ENCODE measurements around the gene ROR1. TPM values are rescaled to one million over a fixed set of nuclear protein-coding genes. Genes with fewer than 3 reads are reported as not detected.

ROR1 gene
- total and polyA plus RNA-seq, 2 donors (not counting 1 experiment from before 2014, with no cell fraction given), result 0.46 to 16.0 TPM

DNA sequence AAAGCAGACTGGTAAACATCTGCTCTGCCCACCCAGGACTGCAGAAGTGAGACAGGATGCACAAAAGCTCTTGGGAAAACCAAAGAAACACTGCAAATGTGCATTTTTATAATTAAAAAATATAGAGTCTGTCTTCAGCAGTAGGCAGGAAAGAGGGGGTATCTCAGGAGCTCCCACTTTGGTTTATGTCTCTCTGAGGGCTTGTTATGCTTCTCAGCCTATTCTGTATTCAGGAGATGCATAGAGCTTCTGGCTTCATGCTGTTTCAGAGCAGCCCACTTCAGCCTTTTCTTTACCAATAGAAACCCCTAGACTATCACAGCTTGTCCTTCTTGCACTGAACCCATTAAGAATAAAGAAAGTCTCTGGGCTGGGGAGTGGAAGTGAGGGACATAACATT lies 148.0 kb downstream of the ROR1 start:
- DNase-seq (no peak), ATAC-seq (ENCODE audit: low read depth) (no peak)
- no peak overlapping the region for H3K4me3 ChIP-seq (ENCODE audit: control extremely low read depth in 1 of 5, extremely low read depth in 1 of 5, insufficient read depth in 1 of 5, low read depth in 2 of 5, low read length in 4 of 5)
- H3K4me3 Mint-ChIP-seq, result no peak overlapping the region
- TF ChIP-seq, protein P1, sequence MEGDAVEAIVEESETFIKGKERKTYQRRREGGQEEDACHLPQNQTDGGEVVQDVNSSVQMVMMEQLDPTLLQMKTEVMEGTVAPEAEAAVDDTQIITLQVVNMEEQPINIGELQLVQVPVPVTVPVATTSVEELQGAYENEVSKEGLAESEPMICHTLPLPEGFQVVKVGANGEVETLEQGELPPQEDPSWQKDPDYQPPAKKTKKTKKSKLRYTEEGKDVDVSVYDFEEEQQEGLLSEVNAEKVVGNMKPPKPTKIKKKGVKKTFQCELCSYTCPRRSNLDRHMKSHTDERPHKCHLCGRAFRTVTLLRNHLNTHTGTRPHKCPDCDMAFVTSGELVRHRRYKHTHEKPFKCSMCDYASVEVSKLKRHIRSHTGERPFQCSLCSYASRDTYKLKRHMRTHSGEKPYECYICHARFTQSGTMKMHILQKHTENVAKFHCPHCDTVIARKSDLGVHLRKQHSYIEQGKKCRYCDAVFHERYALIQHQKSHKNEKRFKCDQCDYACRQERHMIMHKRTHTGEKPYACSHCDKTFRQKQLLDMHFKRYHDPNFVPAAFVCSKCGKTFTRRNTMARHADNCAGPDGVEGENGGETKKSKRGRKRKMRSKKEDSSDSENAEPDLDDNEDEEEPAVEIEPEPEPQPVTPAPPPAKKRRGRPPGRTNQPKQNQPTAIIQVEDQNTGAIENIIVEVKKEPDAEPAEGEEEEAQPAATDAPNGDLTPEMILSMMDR (IDR thresholded peaks at IDR 0.05), result no peak
- no peak for TF ChIP-seq EZH2 (IDR thresholded peaks at IDR 0.05; ENCODE audit: borderline replicate concordance, insufficient read depth, low read depth, low read length, poor library complexity, severe bottlenecking)
- H3K27ac ChIP-seq (ENCODE audit: low read length in 2 of 2), result no peak overlapping the region
- ChIA-PET CTCF (interaction anchor here (3.1 kb wide), 1 partner anchor 230 kb away, joined by 8 read pairs; no protein-coding TSS in a partner anchor), POLR2A (no interaction called here)
- H3K27me3 ChIP-seq (replicated peaks in 1 of 4; ENCODE audit: control extremely low read depth in 1 of 4, control insufficient read depth in 3 of 4, insufficient read depth in 4 of 4, low read length in 3 of 4), result no peaks in the 10 kb centered on the region
- intact Hi-C loops (cut with micrococcal nuclease), result no loop called here
- H4K20me1 ChIP-seq (ENCODE audit: control insufficient read depth, insufficient read depth, low read length, poor library complexity, severe bottlenecking), result no peaks in the 10 kb centered on the region
- no peaks in the 10 kb centered on the region for H3K9me3 Mint-ChIP-seq (ENCODE audit: insufficient read depth)
- no peaks in the 10 kb centered on the region for H3K36me3 ChIP-seq (replicated peaks in 1 of 2; ENCODE audit: control extremely low read depth in 1 of 2, control insufficient read depth in 1 of 2, extremely low read depth in 1 of 2, insufficient read depth in 2 of 2, low read length in 1 of 2)
- no peaks in the 10 kb centered on the region for H3K9me3 ChIP-seq (ENCODE audit: control extremely low read depth in 1 of 3, control insufficient read depth in 2 of 3, insufficient read depth in 1 of 3, low read length in 2 of 3)
- H3K4me1 Mint-ChIP-seq, result no peaks in the 10 kb centered on the region
- H3K4me2 ChIP-seq (replicated peaks; ENCODE audit: low read depth, low read length, poor library complexity, severe bottlenecking), result no peak overlapping the region
- H3K4me1 ChIP-seq (ENCODE audit: control insufficient read depth in 2 of 2, insufficient read depth in 2 of 2, low read length in 2 of 2), result no peaks in the 10 kb centered on the region
- no peak overlapping the region for H3K9ac ChIP-seq (ENCODE audit: low read length)
- H3K79me2 ChIP-seq (ENCODE audit: control insufficient read depth, insufficient read depth, low read length), result no peaks in the 10 kb centered on the region
- no peak overlapping the region for H3K27ac Mint-ChIP-seq
- peaks cover 3% of the 10 kb centered on the region for H3K27me3 Mint-ChIP-seq
- H2AFZ ChIP-seq (ENCODE audit: insufficient read depth, low read depth, low read length, poor library complexity, severe bottlenecking), result no peak overlapping the region

- Histone ChIP-seq H3K4me2 (replicated peaks; ENCODE audit: low read depth, low read length, poor library complexity, severe bottlenecking) (no peak overlapping the region), H2AFZ (ENCODE audit: insufficient read depth, low read depth, low read length, poor library complexity, severe bottlenecking) (no peak overlapping the region), H3K9ac (ENCODE audit: low read length) (no peak overlapping the region), H3K27me3 (replicated peaks in 1 of 4; ENCODE audit: control extremely low read depth in 1 of 4, control insufficient read depth in 3 of 4, insufficient read depth in 4 of 4, low read length in 3 of 4) (no peaks in the 10 kb centered on the region), H3K4me3 (ENCODE audit: control extremely low read depth in 1 of 5, extremely low read depth in 1 of 5, insufficient read depth in 1 of 5, low read depth in 2 of 5, low read length in 4 of 5) (no peak overlapping the region), H3K9me3 (ENCODE audit: control extremely low read depth in 1 of 3, control insufficient read depth in 2 of 3, insufficient read depth in 1 of 3, low read length in 2 of 3) (no peaks in the 10 kb centered on the region), H3K27ac (ENCODE audit: low read length in 2 of 2) (no peak overlapping the region), H4K20me1 (ENCODE audit: control insufficient read depth, insufficient read depth, low read length, poor library complexity, severe bottlenecking) (no peaks in the 10 kb centered on the region), H3K36me3 (replicated peaks in 1 of 2; ENCODE audit: control extremely low read depth in 1 of 2, control insufficient read depth in 1 of 2, extremely low read depth in 1 of 2, insufficient read depth in 2 of 2, low read length in 1 of 2) (no peaks in the 10 kb centered on the region), H3K4me1 (ENCODE audit: control insufficient read depth in 2 of 2, insufficient read depth in 2 of 2, low read length in 2 of 2) (no peaks in the 10 kb centered on the region), H3K79me2 (ENCODE audit: control insufficient read depth, insufficient read depth, low read length) (no peaks in the 10 kb centered on the region)
- intact Hi-C loops (cut with micrococcal nuclease), result no loop called here
- Mint-ChIP-seq H3K4me1 (no peaks in the 10 kb centered on the region), H3K4me3 (no peak overlapping the region), H3K27ac (no peak overlapping the region), H3K9me3 (ENCODE audit: insufficient read depth) (no peaks in the 10 kb centered on the region), H3K27me3 (peaks cover 3% of the 10 kb centered on the region)
- TF ChIP-seq, protein P1 (IDR thresholded peaks at IDR 0.05), result no peak
- no peak for TF ChIP-seq EZH2 (IDR thresholded peaks at IDR 0.05; ENCODE audit: borderline replicate concordance, insufficient read depth, low read depth, low read length, poor library complexity, severe bottlenecking)
- no peak for DNase-seq
- ChIA-PET CTCF (interaction anchor here (1.3 to 3.1 kb wide), 2 partner anchors 14 to 231 kb away, joined by 3 to 8 read pairs; no protein-coding TSS in a partner anchor), POLR2A (no interaction called here)
- 72% methylated on average over 6 of the region's 6 CpGs for WGBS (ENCODE audit: insufficient coverage)
- ATAC-seq (ENCODE audit: low read depth), result no peak
These were observed 149.0 kb downstream of the ROR1 start for GRCh38 chr1:63922848-63923247.
